Activated naive CD8-positive, alpha-beta T cell treated with anti-CD3 and anti-CD28 coated beads, Interleukin-2, amount 50 U/mL, for 24 hours (primary cell): Measurements from ENCODE around the gene STARD3.

Source experiments
- ATAC-seq: fragments of 150-1000 bp; cut with Tn5 transposase; one replicate; pipeline ENCODE4 v1.10.0; 2021
- DNase-seq: peaks from one replicate; pipeline ENCODE4 v3.0.0; 2021
- H3K27ac Mint-ChIP-seq: one replicate; pipeline ENCODE4 v1.8.0; 2021; ENCODE audit warnings: mild to moderate bottlenecking, mixed read lengths
- H3K27me3 Mint-ChIP-seq: one replicate; pipeline ENCODE4 v1.8.0; 2021; ENCODE audit warnings: mixed read lengths
- H3K36me3 Mint-ChIP-seq: one replicate; pipeline ENCODE4 v1.8.0; 2021; ENCODE audit warnings: low read depth, mixed read lengths
- H3K4me1 Mint-ChIP-seq: one replicate; pipeline ENCODE4 v1.8.0; 2021; ENCODE audit warnings: mixed read lengths
- H3K4me3 Mint-ChIP-seq: one replicate; pipeline ENCODE4 v1.8.0; 2021; ENCODE audit warnings: mild to moderate bottlenecking, moderate library complexity, mixed read lengths
- H3K9me3 Mint-ChIP-seq: one replicate; pipeline ENCODE4 v1.8.0; 2021; ENCODE audit warnings: mixed read lengths

The STARD3 gene

DNA sequence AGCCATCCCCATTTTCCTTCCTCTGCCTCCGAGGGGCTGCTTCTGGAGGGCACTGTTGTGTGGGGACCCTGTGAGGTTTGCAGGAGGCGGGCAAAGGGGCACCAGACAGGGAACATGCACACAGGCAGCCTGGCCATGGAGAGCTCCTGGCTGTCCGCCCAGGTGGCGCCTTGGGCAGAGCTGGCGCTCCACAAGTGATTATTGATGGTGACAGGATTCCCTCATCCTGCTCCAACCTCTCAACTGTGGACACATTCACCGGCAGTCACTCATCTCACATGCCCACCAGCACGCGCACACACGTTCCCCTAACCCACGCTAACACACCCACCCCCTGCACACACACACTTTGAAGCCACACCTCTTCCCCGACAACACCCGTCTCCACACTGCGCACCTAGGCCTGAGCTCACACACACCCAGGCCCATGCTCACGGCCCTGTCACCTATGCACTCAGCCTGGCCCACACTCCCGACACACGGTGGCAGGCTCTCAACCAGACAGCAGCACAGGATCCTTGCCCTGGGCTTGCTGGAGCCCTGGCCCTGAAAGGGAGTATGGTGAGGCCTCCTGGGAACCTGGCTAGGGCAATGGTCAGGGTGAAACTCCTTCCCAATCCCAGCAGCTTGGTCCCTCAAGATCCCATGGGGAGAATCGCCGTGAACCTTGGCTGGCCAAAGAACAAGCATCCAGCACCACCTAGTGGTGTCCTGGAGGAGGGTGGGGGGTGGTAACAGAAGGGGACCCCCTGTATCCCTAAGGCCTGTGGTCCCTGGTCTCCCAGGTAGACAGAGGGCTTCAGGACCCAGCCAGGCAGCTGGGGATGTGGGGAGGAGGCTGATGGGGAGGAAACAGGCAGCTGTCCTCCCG is 34.9 kb downstream of the STARD3 start:
- no peak overlapping the region for H3K27ac Mint-ChIP-seq
- ATAC-seq: no peak
- no peaks in the 10 kb centered on the region for H3K9me3 Mint-ChIP-seq
- H3K27me3 Mint-ChIP-seq: peaks cover 10% of the 10 kb centered on the region
- no peaks in the 10 kb centered on the region for H3K36me3 Mint-ChIP-seq
- no peak for DNase-seq
- no peak overlapping the region for H3K4me3 Mint-ChIP-seq
- H3K4me1 Mint-ChIP-seq: peaks cover 30% of the 10 kb centered on the region

DNA sequence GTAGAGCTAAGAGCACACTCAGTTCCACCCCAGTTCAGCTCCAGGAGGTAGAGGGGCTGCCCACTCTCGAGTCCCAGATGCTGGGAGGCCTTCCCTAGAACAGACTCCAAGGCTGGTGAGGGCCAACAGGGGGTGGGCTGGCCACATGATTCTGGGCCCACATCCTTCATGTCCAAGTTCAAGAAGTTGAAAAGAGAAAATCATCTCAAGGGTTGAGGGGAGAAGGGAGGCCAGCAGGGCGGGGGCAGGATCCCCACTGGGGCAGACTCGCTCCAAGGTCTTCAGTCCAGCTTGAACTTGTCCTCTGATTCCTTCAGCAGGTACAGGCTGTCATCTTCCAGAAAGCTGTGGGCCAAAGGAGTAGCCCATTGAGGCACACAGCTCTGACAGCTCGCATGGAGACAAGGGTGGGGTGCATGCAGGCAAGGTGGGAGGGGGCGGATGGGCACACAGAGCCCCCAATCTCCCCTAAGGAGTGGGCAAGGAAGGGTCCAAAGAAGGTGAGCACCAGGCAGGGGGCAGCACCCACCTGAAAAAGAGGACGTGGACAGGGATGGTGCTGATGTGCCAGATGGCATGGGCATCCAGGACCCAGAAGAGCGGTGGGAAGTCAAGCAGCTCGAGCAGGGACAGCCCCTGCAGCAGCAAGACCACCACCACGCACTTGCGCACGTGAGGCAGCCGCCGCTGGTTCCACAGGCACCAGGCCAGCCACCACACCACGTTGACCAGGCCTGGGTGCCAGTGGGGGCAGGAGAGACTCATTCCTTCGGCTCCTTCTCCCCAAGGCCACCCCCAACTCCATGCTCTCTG is 35.8 kb downstream of the STARD3 start:
- DNase-seq (no peak), ATAC-seq (no peak)
- Mint-ChIP-seq H3K27ac (no peak overlapping the region), H3K36me3 (no peaks in the 10 kb centered on the region), H3K4me3 (no peak overlapping the region), H3K27me3 (peaks cover 8% of the 10 kb centered on the region), H3K9me3 (no peaks in the 10 kb centered on the region), H3K4me1 (peaks cover 36% of the 10 kb centered on the region)

DNA sequence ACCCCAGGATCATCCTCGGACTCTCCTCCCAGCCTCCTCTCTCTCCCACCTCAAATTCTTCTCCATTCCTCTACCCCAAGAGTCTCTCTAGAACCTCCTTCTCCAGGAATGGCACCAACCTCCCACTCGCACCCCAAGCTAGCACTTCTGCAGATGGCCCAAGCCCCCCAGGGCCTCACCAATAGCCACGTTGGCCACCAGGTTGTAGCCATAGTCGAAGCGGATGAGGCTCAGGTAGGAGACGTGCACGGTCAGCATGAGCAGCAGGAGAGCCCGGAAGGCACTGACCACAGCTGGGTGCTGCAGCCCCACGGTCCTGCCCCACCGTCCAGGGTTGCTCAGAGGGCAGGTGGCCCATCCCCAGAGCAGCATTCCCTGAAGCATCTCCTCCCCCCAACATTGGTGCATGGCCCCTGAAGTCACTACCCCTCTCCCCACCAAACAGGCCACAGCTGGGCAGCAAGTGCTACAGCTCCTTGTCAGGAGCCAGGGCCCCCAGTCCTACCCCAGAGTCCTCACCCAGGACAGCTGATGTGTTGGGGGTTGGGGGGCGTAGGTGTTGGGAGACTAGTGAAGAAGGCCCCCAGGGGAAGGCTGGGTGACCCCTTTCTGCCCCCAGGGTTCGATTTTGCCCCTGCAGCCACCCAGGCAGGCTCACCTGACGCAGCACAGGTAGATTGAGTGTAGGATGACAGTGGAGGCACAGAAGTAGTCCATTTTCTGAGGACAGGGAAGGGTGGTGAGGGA is 36.6 kb downstream of the STARD3 start:
- Mint-ChIP-seq H3K9me3 (no peaks in the 10 kb centered on the region), H3K4me1 (peaks cover 42% of the 10 kb centered on the region), H3K36me3 (no peaks in the 10 kb centered on the region), H3K27me3 (peaks cover 6% of the 10 kb centered on the region), H3K4me3 (no peak overlapping the region), H3K27ac (no peak overlapping the region)
- ATAC-seq (no peak), DNase-seq (no peak)

DNA sequence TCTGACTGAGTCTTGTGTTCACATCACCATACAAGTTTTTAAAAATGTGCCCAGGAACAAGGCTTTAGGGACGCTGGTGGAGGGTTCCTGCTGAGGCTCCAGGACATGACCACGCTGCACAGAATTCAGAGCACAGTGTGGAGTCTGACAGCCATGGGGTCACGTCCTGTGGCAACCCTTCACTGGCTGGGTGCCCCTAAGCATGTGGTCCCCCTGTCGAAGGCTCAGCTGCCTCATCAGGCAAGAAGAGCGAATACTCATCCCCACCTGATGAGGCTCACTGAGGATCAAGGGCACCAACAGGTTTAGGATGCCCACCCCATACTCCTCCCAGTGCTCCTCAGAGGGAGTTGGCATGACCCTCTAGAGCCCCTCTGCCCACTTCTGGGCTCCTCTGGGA is 37.2 kb downstream of the STARD3 start:
- H3K4me3 Mint-ChIP-seq: no peak overlapping the region
- DNase-seq: no peak
- no peak for ATAC-seq
- H3K27me3 Mint-ChIP-seq: peaks cover 3% of the 10 kb centered on the region
- H3K27ac Mint-ChIP-seq: no peak overlapping the region
- H3K9me3 Mint-ChIP-seq: no peaks in the 10 kb centered on the region
- no peaks in the 10 kb centered on the region for H3K36me3 Mint-ChIP-seq
- peaks cover 46% of the 10 kb centered on the region for H3K4me1 Mint-ChIP-seq

DNA sequence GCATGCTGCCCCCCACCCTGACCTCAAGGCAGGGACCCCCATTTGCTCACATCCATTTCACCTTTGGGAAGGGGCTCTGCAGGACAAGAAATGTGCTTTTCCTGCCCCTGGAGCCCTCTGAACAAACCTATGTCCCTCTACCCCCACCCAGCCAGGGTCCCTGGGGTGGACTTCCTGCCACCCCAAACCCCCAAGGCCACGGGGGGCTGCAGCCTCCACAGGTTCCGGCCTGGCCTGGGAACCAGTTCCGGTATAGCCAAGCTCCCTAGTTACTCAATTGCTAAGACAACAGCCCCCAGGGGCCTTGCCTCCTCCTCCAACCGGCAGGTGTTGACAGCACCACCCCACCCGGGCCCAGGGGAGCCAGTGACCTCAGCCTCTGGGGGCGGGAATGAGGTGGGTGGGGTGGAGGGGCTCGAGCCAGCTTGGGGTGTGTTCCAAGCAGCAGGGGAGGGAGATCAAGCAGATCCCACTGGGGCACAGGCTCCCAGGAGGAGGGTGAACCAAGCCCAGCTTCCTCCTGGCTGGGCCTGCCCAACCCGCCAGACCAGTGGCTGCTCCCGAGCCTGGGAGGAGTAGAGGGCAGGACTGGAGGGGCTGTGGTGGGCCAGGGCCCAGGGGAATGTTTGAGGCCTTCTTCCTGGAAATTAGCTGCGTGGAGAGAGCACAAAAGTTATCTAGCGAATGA is 37.9 kb downstream of the STARD3 start:
- Mint-ChIP-seq H3K27me3 (peaks cover 2% of the 10 kb centered on the region), H3K9me3 (no peaks in the 10 kb centered on the region), H3K4me1 (peaks cover 53% of the 10 kb centered on the region), H3K4me3 (no peak overlapping the region), H3K27ac (no peak overlapping the region), H3K36me3 (peaks cover 2% of the 10 kb centered on the region)
- no peak for ATAC-seq
- no peak for DNase-seq

DNA sequence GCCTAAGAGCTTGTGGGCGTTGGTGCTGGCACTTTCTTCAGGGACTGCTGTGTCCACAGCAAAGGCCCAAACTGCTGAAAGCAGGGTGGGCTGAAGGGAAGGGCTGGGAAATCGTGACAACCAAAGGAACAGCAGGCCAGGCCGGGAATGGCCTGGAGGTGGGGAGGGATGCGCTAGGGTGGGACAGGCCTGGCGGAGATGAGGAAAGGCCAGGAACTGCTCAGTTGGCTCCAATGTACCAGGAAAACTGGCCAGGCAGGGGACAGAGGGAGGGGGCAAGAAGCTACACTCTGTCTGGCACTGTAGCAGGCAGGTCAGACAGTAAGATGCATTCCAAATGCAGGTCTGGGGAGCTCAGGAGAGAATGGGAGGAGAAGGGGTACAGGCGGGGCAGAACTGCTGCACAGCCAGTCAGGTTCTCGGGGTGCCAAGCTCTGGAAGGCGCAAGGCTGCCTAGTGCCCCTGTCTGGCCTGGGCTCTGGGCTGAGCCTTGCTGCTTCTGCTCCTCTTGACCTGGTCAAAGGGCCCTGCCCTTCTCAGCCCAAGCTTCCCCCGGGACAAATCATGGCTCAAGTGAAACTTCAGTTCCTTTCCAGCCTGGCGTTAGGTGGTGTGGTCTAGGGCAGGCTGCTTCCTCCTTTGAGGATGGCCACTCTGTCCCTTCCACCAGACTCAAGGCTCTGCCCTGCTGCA is 38.6 kb downstream of the STARD3 start:
- ATAC-seq (no peak), DNase-seq (no peak)
- Mint-ChIP-seq H3K4me1 (peaks cover 60% of the 10 kb centered on the region), H3K9me3 (no peaks in the 10 kb centered on the region), H3K27me3 (no peaks in the 10 kb centered on the region), H3K36me3 (peaks cover 2% of the 10 kb centered on the region), H3K27ac (no peak overlapping the region), H3K4me3 (no peak overlapping the region)

DNA sequence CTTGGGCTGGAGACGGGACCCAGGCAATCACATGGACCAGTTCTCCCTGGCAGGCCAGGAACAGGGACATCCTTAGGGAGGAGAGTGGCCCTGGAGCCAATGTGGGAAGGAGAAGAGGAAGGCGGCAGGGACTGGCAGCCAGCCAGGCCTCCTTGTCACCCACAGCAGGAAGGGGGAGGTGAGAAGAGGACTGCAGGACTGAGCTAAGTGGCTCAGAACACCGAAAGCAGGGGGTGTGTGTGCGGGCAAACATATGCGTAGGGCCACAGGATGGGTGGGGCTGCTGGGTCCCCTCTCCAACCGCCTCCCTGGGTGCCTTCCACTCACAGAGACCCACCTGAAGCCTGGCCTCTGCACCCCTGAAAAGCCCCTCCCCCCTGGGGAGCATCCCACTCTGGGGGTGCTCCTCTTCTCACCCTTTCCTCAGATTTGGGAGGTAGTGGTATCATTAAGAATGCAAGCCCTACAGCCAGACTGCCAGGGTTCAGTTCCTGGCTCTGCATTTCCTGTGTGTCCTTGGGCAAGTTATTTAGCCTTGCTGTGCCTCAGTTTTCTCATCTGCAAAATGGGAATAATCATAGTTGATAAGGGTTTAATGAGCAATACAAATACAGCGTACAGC is 39.4 kb downstream of the STARD3 start:
- H3K27me3 Mint-ChIP-seq: no peaks in the 10 kb centered on the region
- DNase-seq (peak; percentile 50), ATAC-seq (peak; percentile 53)
- H3K27ac Mint-ChIP-seq: no peak overlapping the region
- no peaks in the 10 kb centered on the region for H3K9me3 Mint-ChIP-seq
- peaks cover 2% of the 10 kb centered on the region for H3K36me3 Mint-ChIP-seq
- H3K4me1 Mint-ChIP-seq: peaks cover 68% of the 10 kb centered on the region
- no peak overlapping the region for H3K4me3 Mint-ChIP-seq

DNA sequence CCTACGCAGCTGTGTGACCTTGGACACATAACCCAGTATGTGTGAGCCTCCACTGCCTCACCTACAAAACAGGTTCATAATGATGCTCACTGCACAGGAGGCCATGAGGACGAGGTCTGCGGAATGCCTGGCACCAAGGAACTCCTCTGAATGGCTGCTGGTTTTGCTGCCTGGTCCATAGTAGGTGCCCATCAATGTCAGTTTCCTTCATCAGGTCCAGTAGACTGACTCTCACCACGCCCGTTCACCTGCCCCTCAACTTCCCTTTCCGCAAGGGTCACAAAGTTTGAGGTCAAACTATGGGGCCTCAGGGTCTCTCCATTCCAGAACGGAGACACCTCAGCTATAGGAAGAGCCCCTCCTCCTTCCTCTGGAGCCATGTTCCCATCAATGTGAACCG is 40.1 kb downstream of the STARD3 start:
- Mint-ChIP-seq H3K27ac (peak overlapping the region; percentile 46), H3K4me1 (peaks cover 65% of the 10 kb centered on the region), H3K9me3 (no peaks in the 10 kb centered on the region), H3K36me3 (peaks cover 2% of the 10 kb centered on the region), H3K4me3 (no peak overlapping the region), H3K27me3 (no peaks in the 10 kb centered on the region)
- DNase-seq (no peak), ATAC-seq (no peak)

DNA sequence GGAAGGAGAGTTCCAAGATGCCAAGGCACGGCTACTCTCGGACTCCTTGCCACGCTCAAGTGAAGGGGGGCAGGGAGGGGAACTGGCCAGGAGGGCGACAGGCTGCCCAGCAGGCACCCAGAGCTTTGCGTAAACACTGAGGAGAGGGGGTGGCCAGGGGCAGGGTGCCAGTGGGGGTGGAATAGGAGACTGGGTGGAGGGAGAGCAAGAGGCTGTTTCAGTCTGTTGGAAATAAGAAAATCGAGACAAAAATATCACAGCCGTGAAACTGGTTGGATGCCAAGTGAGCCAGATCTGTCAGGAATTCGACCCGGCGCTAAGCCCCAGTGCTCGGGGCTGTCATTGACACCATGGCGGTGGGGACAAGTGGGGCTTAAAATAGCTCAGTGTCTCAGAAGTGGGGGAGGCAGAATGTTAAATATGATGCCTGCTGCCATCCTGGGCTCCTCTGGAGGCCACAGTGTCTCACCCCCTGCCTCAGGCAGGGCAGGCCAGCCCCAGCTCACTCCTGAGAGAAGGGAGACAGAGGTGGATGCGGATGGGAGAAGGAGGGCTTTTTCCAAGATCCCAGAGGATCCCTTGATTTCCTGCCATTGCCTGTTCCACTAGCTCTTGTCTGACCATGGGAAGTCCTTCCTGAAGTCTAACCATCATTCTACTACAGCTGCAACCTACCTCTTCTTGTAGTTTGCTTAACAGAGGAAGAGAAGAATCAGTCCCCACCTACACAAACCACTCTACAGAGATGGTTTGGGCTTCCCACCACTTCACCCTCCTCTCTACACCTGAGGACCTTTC is 40.8 kb downstream of the STARD3 start:
- Mint-ChIP-seq H3K9me3 (no peaks in the 10 kb centered on the region), H3K4me3 (no peak overlapping the region)

DNA sequence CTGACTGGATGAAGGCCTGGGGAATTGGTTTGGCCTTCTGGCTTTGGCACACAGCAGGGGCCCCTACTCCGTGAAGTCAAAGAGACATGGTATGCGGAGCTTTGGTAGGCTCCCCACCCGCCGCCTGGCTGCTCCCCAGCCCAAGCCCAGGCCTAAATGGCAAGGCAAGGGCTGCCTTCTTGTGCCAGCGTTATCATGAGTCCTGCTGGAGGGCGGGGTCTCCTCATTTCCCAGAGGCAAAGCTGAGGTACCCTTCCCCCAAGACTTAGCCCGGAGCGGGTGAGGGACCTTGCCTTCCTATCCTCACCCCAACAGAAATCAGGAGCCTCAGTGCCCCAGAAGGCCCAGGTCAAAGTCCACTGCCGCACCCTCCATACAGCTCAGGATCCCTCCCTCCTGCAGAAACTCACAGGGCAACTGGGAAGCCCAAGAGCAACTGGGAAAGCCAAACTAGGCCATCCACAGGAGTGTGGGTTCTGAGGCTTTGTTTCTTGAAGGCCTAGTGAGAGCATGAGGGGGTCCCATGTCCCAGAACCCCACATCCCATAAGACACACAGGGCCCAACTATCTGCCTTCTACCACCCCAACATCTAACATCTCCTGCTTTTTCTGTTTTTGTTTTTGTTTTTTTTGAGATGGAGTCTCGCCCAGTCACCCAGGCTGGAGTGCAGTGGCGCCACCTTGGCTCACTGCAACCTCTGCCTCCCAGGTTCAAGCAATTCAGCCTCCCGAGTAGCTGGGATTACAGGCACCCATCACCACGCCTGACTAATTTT is 41.6 kb downstream of the STARD3 start:
- H3K27me3 Mint-ChIP-seq: no peaks in the 10 kb centered on the region

More for the DNA sequence above, 40.8 kb downstream of the STARD3 start:
- DNase-seq (no peak), ATAC-seq (no peak)
- Mint-ChIP-seq H3K36me3 (peaks cover 2% of the 10 kb centered on the region), H3K4me1 (peaks cover 63% of the 10 kb centered on the region), H3K27ac (peak overlapping the region; percentile 29), H3K27me3 (no peaks in the 10 kb centered on the region)

DNA sequence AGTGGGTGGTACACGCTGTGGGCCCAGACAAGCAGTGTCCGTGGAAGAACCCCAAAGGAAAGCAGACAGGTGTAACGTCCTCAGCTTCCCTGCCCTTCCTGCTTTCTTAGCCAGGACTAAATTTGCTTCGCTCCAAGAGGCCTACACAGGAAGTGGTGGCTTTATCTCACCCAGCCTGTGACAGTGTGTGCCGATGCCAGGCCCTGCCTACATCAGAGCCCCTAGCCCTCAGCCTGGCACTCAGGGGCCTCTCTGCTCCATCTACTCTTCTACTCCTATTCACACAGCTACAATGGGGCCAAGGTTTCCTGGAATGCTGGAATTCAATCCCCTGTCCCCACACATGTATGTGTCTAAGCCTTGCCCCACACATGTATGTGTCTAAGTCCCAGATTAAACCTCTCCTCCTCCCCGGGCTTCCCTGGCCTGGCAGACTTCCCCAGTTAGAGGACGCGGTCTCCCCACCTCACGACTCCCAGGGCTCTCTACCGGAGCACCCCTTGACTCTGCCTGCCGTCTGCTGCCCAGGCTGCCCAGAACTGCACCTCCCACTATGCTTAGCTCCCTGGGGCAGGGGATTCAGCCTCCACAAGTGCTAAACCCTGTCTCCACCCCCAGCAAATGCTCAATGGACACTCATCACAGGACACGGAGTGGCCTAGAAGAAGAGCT is 42.7 kb downstream of the STARD3 start:
- peaks cover 63% of the 10 kb centered on the region for H3K4me1 Mint-ChIP-seq
- H3K27ac Mint-ChIP-seq: peak overlapping the region; percentile 80
- H3K27me3 Mint-ChIP-seq: no peaks in the 10 kb centered on the region
- peaks cover 2% of the 10 kb centered on the region for H3K36me3 Mint-ChIP-seq
- H3K9me3 Mint-ChIP-seq: no peaks in the 10 kb centered on the region
- DNase-seq (peak; percentile 40), ATAC-seq (peak; percentile 51)
- H3K4me3 Mint-ChIP-seq: no peak overlapping the region

More for the DNA sequence above, 41.6 kb downstream of the STARD3 start:
- ATAC-seq (no peak), DNase-seq (no peak)
- Mint-ChIP-seq H3K4me3 (no peak overlapping the region), H3K27ac (peak overlapping the region; percentile 29), H3K4me1 (peaks cover 63% of the 10 kb centered on the region), H3K9me3 (no peaks in the 10 kb centered on the region), H3K36me3 (peaks cover 2% of the 10 kb centered on the region)
